GM12875 (cell line): ENCODE data around the gene SIN3A.
A peak's percentile ranks its signal among the peaks of the same experiment; 100 is the strongest.
"Not testable (repeated sequence)": the region's sequence is repeated elsewhere in the genome, so short reads cannot be mapped to it uniquely, and the experiment has no call there.

Experiments used
- H3K4me3 ChIP-seq: one replicate; pipeline ENCODE4 v1.5.1; 2011; ENCODE audit warnings: low read depth, low read length, control low read depth
- TF ChIP-seq, protein P1 (sequence below): IDR thresholded peaks from 2 replicates; pipeline ENCODE4 v1.5.1; 2011; ENCODE audit warnings: low read depth, mild to moderate bottlenecking, control low read depth, inconsistent platforms, low read length, moderate library complexity, borderline replicate concordance; ENCODE audit not compliant: insufficient read depth

Gene SIN3A

GRCh38 chr15:75335705-75336355 lies 115.7 kb downstream of the SIN3A start, which contains the start of gene COMMD4:
Gene COMMD4, plus strand, starts transcription at chr15:75336063. Its CDS starts 27 bp downstream, at chr15:75336090.
- TF ChIP-seq, protein P1, sequence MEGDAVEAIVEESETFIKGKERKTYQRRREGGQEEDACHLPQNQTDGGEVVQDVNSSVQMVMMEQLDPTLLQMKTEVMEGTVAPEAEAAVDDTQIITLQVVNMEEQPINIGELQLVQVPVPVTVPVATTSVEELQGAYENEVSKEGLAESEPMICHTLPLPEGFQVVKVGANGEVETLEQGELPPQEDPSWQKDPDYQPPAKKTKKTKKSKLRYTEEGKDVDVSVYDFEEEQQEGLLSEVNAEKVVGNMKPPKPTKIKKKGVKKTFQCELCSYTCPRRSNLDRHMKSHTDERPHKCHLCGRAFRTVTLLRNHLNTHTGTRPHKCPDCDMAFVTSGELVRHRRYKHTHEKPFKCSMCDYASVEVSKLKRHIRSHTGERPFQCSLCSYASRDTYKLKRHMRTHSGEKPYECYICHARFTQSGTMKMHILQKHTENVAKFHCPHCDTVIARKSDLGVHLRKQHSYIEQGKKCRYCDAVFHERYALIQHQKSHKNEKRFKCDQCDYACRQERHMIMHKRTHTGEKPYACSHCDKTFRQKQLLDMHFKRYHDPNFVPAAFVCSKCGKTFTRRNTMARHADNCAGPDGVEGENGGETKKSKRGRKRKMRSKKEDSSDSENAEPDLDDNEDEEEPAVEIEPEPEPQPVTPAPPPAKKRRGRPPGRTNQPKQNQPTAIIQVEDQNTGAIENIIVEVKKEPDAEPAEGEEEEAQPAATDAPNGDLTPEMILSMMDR, result no peak
- peak within 1 kb of the TSS; percentile 93 for H3K4me3 ChIP-seq

DNA sequence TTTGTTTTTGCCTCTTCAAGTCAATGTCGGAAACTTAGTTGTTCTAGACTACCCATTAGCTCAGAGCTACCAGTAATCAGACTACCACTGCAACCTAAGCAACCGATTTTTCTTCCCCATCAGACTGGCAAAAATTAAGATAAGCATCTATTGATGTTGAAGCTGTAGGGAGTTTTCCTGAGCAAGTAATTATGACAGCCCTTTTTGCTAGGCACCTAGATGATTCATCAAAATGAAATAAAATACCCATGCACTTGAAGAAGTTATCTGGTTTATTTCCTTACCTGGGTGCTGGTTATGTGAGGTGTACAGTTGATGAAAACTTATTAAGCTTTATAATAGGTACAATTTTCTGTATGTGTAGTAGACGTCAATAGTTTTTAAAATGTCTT lies 116.2 kb downstream of the SIN3A start:
- H3K4me3 ChIP-seq, result peak overlapping the region; percentile 93
- TF ChIP-seq, protein P1, result no peak

DNA sequence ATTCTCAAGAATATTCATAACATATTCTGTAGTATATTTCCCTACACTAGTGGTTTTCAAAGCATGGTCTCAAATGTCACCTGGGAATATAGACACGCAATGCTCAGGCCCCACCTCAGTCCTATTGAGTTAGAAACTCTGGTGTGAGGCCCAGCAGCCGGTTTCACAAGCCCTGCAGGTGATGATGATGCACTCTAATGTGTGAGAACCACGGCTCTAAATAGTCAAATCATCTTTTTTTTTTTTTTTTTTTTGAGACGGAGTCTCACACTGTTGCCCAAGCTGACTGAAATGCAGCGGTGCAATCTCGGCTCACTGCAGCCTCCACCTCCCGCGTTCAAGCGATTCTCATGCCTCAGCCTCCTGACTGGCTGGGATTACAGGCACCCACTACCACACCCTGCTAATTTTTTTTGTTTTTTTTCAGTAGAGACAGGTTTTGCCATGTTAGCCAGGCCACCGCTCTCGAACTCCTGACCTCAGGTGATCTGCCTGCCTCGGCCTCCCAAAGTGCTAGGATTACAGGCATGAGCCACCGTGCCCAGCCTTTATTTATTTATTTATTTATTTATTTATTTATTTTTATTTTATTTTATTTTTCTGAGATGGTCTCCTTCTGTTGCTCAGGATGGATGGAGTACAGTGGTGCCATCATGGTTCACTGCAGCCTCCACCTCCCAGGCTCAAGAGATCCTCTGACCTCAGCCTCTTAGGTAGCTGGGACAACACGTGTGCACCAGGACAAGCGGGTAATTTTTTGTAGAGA lies 117.7 kb downstream of the SIN3A start:
- not testable (repeated sequence) for H3K4me3 ChIP-seq

GRCh38 chr15:75332093-75332492 lies 119.4 kb downstream of the SIN3A start:
- not testable (repeated sequence) for H3K4me3 ChIP-seq

- TF ChIP-seq, protein P1, result no peak
- H3K4me3 ChIP-seq, result no peak overlapping the region
These were observed 121.9 kb downstream of the SIN3A start for GRCh38 chr15:75329571-75329970.

DNA sequence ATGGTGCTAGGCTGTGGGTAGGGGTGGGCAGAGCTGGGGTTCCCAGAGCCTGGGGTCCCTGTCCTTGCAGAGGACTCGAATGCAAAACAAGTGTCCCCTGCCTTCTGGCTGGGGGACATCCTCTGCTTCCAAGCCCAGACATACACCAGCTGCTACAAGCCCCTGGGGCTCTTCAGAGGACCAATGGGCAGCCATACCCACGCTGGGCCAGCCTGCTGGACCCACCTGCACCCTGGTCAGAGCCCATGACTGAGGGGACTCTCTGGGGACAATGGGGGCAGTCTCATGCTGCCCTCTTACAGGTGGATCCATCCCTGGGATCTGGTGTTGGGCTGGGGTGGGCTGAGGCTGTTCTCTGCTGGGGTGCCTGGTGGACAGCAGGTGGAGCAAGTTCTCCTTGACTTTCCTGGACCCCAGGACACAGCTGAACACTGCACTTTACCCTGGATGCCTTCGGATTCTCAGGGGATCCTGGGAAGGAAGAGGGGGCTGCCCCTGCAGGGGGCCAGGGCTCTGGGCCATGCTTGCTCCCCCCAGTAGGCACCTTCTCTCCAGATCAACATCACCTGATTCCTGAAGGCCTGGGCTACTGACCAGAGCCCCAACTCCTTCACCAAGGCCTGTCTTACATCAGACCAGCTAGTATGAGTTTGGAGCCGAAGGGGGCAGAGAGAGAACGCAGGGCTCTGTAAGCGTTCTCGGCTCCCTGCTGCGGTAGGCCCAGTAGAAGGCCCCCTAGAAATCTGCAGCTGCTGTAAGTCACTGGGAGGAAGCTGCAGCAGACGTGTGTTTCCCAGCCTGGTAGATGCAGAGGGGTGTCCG lies 122.8 kb downstream of the SIN3A start:
- TF ChIP-seq, protein P1, result no peak
- no peak overlapping the region for H3K4me3 ChIP-seq

DNA sequence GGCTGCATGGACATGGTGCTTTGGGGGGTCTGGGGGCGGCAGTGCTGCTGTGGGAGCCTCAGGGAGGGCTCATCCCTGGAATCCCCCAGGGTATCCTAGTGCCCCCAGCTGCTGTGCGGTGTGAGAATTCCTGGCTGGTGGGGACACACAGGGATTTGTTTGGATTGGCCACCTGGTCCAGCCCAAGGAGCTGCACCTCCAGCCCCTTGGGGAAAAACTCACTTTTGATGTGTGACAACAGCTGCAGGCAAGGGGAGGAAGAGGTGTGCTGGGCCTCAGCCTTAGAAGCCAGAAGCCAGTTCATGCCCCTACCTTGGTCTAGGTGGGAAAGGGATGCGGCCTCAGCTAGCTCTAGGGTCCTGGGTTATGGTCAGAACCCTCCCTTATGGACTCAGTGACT lies 124.0 kb downstream of the SIN3A start:
- TF ChIP-seq, protein P1, result no peak
- no peak overlapping the region for H3K4me3 ChIP-seq
